Sigmoid colon (tissue), 4 donors: Measurements from ENCODE around the gene CHI3L1.

Experiments used
- EP300 ChIP-seq, 4 donors: sonication (generic); formaldehyde crosslinking; IDR thresholded peaks; one replicate each; pipeline ENCODE4 v1.6.1; 2017; ENCODE audit warnings: antibody characterized with exemption in 4 of 4
- POLR2A ChIP-seq, 2 donors: fragments of 450-650 bp; IDR thresholded peaks; one replicate each; pipeline ENCODE4 v1.6.1; 2016; ENCODE audit warnings: antibody characterized with exemption in 2 of 2, mild to moderate bottlenecking in 2 of 2, moderate library complexity in 2 of 2
- POLR2AphosphoS5 ChIP-seq, 4 donors: sonication (generic); formaldehyde crosslinking; IDR thresholded peaks; one replicate each; pipeline ENCODE4 v1.6.1; 2017; ENCODE audit warnings: antibody characterized with exemption in 4 of 4
- TF ChIP-seq, protein P1 (sequence below), 4 experiments: fragments of 450-650 bp in 3 of 4; fragments of 200-600 bp in 1 of 4; IDR thresholded peaks; one replicate each; pipeline ENCODE4 v1.5.1; 2016 to 2019; ENCODE audit warnings: antibody characterized with exemption in 4 of 4, mild to moderate bottlenecking in 3 of 4, moderate library complexity in 2 of 4

- no peak for TF ChIP-seq POLR2A (IDR thresholded peaks at IDR 0.05)
- TF ChIP-seq, protein P1, sequence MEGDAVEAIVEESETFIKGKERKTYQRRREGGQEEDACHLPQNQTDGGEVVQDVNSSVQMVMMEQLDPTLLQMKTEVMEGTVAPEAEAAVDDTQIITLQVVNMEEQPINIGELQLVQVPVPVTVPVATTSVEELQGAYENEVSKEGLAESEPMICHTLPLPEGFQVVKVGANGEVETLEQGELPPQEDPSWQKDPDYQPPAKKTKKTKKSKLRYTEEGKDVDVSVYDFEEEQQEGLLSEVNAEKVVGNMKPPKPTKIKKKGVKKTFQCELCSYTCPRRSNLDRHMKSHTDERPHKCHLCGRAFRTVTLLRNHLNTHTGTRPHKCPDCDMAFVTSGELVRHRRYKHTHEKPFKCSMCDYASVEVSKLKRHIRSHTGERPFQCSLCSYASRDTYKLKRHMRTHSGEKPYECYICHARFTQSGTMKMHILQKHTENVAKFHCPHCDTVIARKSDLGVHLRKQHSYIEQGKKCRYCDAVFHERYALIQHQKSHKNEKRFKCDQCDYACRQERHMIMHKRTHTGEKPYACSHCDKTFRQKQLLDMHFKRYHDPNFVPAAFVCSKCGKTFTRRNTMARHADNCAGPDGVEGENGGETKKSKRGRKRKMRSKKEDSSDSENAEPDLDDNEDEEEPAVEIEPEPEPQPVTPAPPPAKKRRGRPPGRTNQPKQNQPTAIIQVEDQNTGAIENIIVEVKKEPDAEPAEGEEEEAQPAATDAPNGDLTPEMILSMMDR (IDR thresholded peaks at IDR 0.05) = no peak
- no peak for TF ChIP-seq EP300 (IDR thresholded peaks at IDR 0.05)
- TF ChIP-seq POLR2AphosphoS5 (IDR thresholded peaks at IDR 0.05) = no peak
Observed at GRCh38 chr1:203136409-203137042, 50.0 kb downstream of the CHI3L1 start.
